Rectal smooth muscle tissue (tissue), 1 donor: Measurements from ENCODE around the gene GRID1.
"Not testable (repeated sequence)": the region's sequence is repeated elsewhere in the genome, so short reads cannot be mapped to it uniquely, and the experiment has no call there.

ENCODE experiments used
- H3K27ac ChIP-seq: one replicate; pipeline ENCODE4 v1.7.0; 2013; ENCODE audit warnings: low read depth, low read length, inconsistent platforms
- H3K27me3 ChIP-seq: one replicate; pipeline ENCODE4 v1.7.0; 2013; ENCODE audit warnings: low read length; ENCODE audit not compliant: control insufficient read depth, insufficient read depth
- H3K36me3 ChIP-seq: one replicate; pipeline ENCODE4 v1.7.0; 2013; ENCODE audit warnings: low read length; ENCODE audit not compliant: control insufficient read depth, insufficient read depth
- H3K4me1 ChIP-seq: one replicate; pipeline ENCODE4 v1.7.0; 2013; ENCODE audit warnings: low read length; ENCODE audit not compliant: control insufficient read depth, insufficient read depth
- H3K4me3 ChIP-seq: one replicate; pipeline ENCODE4 v1.7.0; 2013; ENCODE audit warnings: low read length
- H3K9ac ChIP-seq: one replicate; pipeline ENCODE4 v1.7.0; 2013; ENCODE audit warnings: low read length

The GRID1 gene

GRCh38 chr10:86180861-86181260, 185.7 kb downstream of the GRID1 start:
- H3K9ac ChIP-seq: no peak overlapping the region
- H3K27me3 ChIP-seq: peaks cover 4% of the 10 kb centered on the region
- H3K27ac ChIP-seq: no peak overlapping the region
- no peaks in the 10 kb centered on the region for H3K36me3 ChIP-seq
- no peaks in the 10 kb centered on the region for H3K4me1 ChIP-seq
- H3K4me3 ChIP-seq: no peak overlapping the region

DNA sequence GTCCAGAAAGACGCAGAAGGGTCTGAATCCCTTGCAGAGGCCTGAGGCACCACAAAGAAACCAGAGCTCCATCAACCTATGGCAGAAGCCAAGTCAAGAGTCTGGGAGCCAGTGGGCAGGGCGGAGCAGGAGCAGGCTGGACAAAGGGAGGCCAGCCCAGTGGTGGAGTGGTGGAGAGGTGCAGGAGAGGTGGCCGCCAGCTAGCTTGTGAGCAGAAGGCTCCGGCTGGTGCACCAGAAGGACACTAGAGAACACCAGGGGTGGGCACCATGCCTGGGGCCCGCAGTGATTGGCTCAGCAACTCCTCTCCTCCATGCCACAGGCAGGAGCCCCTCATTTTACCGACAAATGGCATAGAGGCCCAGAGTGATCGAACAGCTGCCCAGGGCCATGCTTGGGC, 186.6 kb downstream of the GRID1 start:
- Histone ChIP-seq H3K4me3 (no peak overlapping the region), H3K27ac (no peak overlapping the region), H3K9ac (no peak overlapping the region), H3K4me1 (no peaks in the 10 kb centered on the region), H3K27me3 (peaks cover 4% of the 10 kb centered on the region), H3K36me3 (no peaks in the 10 kb centered on the region)

DNA sequence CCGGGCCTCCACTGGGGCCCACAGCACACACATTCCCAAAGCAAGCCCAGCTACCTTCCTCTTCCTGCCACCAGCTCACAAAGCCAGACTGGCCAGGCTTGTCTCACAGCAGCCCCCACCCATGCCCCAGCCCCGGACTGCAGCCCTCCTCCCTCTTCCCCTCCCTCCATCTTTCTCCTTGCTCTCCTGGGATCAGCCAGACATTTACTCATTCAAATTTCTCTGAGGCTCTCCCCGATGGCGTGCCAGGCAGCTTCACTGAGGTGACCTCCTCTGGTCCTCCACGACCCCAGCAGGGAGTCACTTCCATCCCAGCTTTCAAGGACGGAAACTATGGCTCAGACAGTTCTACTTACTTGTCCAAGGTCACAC, 187.5 kb downstream of the GRID1 start:
- Histone ChIP-seq H3K4me3 (no peak overlapping the region), H3K27ac (no peak overlapping the region), H3K9ac (no peak overlapping the region), H3K4me1 (no peaks in the 10 kb centered on the region), H3K36me3 (no peaks in the 10 kb centered on the region), H3K27me3 (peaks cover 4% of the 10 kb centered on the region)

GRCh38 chr10:86178401-86179152, 188.0 kb downstream of the GRID1 start:
- H3K27me3 ChIP-seq: peaks cover 4% of the 10 kb centered on the region
- no peaks in the 10 kb centered on the region for H3K36me3 ChIP-seq
- H3K4me3 ChIP-seq: no peak overlapping the region
- no peak overlapping the region for H3K27ac ChIP-seq
- H3K4me1 ChIP-seq: no peaks in the 10 kb centered on the region
- no peak overlapping the region for H3K9ac ChIP-seq

GRCh38 chr10:86177537-86178155, 188.9 kb downstream of the GRID1 start:
- Histone ChIP-seq H3K27me3 (peaks cover 4% of the 10 kb centered on the region), H3K4me3 (no peak overlapping the region), H3K27ac (no peak overlapping the region), H3K4me1 (no peaks in the 10 kb centered on the region), H3K9ac (no peak overlapping the region), H3K36me3 (no peaks in the 10 kb centered on the region)

GRCh38 chr10:86176850-86177536, 189.6 kb downstream of the GRID1 start:
- Histone ChIP-seq H3K4me1 (no peaks in the 10 kb centered on the region), H3K9ac (no peak overlapping the region), H3K4me3 (no peak overlapping the region), H3K36me3 (no peaks in the 10 kb centered on the region), H3K27me3 (peaks cover 4% of the 10 kb centered on the region), H3K27ac (no peak overlapping the region)

- not testable (repeated sequence) for H3K27ac ChIP-seq, H3K4me3 ChIP-seq, H3K36me3 ChIP-seq, H3K9ac ChIP-seq, H3K4me1 ChIP-seq, H3K27me3 ChIP-seq
Measured at GRCh38 chr10:86175476-86175875, 191.1 kb downstream of the GRID1 start.

GRCh38 chr10:86172301-86172700, 194.3 kb downstream of the GRID1 start:
- H3K4me1 ChIP-seq: no peaks in the 10 kb centered on the region
- H3K36me3 ChIP-seq: no peaks in the 10 kb centered on the region
- no peak overlapping the region for H3K27ac ChIP-seq
- no peak overlapping the region for H3K9ac ChIP-seq
- H3K27me3 ChIP-seq: no peaks in the 10 kb centered on the region
- no peak overlapping the region for H3K4me3 ChIP-seq

DNA sequence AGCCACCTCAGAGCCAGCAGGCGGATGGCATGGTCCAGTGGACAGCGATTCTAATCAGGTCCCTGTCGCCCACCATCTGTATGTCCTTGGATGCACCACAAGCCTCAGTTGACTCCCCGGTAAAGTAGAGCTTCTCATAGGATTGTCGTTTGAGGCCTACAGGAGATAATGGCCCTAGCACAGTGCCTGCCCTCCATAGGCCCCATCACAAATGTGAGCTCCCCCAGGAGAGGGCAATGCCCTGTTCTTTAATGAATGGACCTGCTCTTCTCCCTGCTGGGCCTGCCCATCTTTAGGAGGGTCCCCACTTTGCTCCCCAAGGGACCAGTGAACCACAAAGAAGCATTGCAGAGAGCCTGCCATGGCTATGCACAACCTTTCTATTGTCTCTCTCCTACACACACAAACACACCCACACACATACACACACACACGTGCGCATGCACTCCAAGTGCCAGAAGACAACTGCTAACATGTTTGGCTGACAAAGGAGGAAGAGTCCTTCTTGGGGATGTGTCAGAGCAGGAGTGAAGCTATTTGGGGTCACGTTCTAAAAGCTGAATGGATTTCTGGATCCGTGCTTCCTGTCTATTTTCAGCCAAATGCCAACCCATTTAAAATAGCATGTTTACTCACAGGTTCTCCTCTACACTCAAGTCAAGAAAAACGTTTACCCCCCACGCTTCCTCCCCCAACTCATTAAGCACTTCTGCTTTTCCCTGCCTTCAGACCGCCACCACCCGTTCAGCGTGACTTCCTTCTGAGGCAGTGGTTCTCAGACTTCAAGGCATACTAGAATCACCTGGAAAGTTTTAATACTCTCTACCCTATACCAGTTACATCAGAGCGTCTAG, 196.1 kb downstream of the GRID1 start:
- H3K4me1 ChIP-seq: no peaks in the 10 kb centered on the region
- H3K27me3 ChIP-seq: no peaks in the 10 kb centered on the region
- no peak overlapping the region for H3K9ac ChIP-seq
- no peak overlapping the region for H3K4me3 ChIP-seq
- H3K36me3 ChIP-seq: no peaks in the 10 kb centered on the region
- no peak overlapping the region for H3K27ac ChIP-seq

DNA sequence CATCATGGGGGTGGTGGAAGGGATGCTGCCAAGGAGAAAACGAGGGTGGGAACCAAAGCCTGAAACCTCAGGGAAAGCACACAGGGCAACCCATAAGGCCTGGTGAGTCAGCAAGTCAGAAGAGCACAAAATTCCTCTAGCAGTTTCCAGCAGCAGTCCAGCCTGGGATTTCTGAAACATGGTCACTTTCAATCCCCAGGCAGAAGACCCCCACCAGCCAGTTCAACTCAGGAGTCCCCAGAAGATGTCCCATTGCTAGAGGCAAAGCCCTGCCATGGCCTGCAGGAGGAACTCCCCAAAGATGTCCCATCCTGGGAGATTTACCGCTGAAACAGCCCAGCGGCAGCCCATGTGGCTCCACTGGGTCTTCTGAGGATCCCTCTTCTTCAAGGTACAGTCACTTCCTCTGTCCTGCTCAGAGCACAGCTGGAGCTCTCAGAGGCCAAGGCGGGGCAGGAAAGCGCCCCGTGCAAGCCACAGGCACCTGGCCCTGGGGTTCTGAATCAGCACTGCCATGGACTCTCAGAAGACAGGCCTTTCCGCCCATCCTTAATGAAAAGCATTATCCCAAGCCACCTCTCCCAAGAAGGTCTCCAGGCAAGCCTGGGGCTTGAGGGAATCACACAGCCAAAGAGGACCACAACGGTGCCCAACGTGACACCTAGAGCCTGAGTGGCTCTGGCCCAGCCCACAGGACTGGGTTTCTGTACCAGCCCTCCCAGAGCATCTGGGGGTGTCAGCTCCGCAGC, 196.9 kb downstream of the GRID1 start:
- no peak overlapping the region for H3K27ac ChIP-seq
- no peaks in the 10 kb centered on the region for H3K36me3 ChIP-seq
- H3K4me3 ChIP-seq: no peak overlapping the region
- H3K9ac ChIP-seq: no peak overlapping the region
- H3K4me1 ChIP-seq: no peaks in the 10 kb centered on the region
- no peaks in the 10 kb centered on the region for H3K27me3 ChIP-seq

DNA sequence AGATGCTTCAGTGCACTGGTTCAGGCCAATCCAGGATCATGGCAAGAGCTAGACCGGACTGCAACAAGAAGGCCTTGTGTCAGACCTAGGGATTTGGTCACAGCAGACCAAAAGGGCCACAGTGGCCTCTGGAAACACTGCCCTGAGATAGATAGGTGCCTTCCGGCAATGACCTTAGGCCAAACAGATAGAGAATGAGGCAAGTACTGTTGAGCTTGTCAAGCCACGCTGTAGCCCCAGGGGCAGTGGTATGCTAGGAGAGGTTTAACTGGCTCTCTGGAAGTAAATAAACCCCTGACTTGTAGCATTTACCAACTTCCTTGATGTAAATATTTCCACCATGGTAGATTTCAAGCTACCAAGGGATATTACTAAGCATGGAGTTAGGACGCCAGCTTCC, 197.5 kb downstream of the GRID1 start:
- Histone ChIP-seq H3K4me1 (no peaks in the 10 kb centered on the region), H3K36me3 (no peaks in the 10 kb centered on the region), H3K27ac (no peak overlapping the region), H3K27me3 (no peaks in the 10 kb centered on the region), H3K9ac (no peak overlapping the region), H3K4me3 (no peak overlapping the region)

DNA sequence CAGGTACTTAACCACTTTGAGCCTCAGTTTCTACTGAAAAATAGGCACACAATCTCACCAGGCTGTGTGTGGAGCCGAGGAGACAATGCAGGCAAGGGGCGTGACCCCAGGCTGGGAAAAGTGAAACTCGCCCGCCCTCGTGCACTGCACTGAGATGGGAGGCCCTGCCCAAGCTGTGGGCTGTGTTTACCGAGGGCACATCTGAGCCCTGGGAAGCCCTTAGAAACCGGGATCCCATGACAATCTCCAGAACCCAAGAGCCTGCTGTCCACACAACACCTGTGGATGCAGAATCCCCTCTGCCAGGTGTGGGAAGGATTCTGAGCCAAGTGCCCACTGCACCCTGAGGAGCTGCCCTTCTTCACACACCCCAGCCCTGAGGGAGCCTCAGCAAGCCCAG, 198.3 kb downstream of the GRID1 start:
- Histone ChIP-seq H3K36me3 (no peaks in the 10 kb centered on the region), H3K4me1 (no peaks in the 10 kb centered on the region), H3K27me3 (no peaks in the 10 kb centered on the region), H3K9ac (no peak overlapping the region), H3K27ac (no peak overlapping the region), H3K4me3 (no peak overlapping the region)
